ENCODE data around the gene NF1.
"Not testable (repeated sequence)": the region's sequence is repeated elsewhere in the genome, so short reads cannot be mapped to it uniquely, and the experiment has no call there.

Gene NF1

DNA sequence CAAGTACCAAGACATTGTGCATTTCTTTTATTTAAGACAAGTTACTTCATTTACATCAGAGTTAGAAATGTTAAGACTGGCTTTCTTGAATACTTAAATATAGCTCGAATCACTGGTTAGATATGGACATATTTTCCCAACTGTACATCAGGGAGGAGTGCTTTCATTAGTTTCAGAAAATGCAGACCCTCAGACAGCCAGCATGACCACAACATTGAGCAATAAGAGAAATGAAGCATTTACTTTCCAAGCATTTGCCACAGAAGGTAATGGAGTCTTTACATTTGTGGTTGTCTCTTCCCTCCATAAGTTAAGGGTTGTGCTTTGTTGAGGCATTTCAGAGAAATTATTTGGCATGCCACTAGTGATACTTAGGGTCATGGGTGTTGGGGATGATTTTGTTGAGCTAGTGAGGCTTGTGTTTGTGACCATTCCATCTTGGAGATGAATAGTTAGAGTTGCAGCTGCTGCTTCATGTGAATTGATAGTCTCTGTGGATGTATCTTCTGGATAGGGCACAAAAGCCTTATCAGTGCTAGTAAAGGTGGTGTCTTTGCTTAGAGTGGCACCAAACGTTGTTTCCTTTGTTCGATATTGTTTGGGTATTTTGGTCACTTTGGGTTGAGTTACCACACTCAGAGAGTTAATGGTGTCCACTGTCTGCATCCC is 200.2 kb downstream of the NF1 start:
- DNase-seq (ENCODE audit: low read depth, low spot score), result no peak

- DNase-seq (ENCODE audit: low read depth, low spot score), result no peak
Measured at GRCh38 chr17:31295489-31295871, 200.7 kb downstream of the NF1 start.

GRCh38 chr17:31296142-31296541 is 201.4 kb downstream of the NF1 start:
- DNase-seq (ENCODE audit: low read depth, low spot score), result no peak

- DNase-seq (ENCODE audit: low read depth, low spot score), result no peak
Measured at GRCh38 chr17:31297090-31297489, 202.3 kb downstream of the NF1 start, which contains the start of gene OMG. Gene OMG, minus strand, starts transcription at chr17:31297239. Its CDS starts 908 bp downstream, at chr17:31296331.

DNA sequence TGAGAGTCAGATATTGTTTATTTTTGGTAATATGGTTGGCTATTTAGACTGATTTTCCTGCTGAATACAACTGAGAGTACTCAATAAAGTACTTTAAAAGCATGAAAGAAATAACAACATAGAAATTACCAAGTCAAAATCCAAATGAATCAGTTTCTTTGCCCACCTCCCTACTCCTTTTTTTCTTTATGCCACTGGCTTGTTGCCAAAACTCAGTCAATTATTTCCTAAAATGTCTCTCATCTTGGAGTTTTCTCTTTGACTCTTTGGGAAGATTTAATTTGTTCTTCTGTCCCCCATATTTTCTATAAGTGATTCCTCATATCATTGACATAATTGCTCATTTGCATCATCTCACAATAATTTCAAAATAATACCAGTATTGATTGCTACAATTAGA is 204.8 kb downstream of the NF1 start:
- no peak for DNase-seq (ENCODE audit: low read depth, low spot score)

DNA sequence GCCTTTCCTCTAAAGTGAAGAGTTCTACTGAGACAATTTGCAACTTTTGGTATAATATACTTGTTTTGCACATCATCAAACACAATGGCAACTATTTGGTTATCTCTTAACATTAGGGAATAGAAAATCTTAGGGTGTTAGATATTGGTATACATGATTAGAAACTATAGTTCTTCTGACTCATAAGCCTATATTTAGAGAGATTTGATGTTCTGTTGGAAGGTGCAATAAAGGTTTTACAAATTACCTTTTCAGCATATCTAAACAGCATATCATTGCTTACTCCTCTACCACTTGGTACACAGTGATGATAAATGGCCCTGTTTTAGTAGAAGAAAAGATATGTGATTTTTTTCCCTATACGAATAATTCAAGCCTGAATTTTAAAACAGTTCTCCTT is 212.9 kb downstream of the NF1 start:
- no peak for DNase-seq (ENCODE audit: low read depth, low spot score)

GRCh38 chr17:31308372-31309334 is 213.9 kb downstream of the NF1 start:
- DNase-seq (ENCODE audit: low read depth, low spot score), result no peak

- no peak for DNase-seq (ENCODE audit: low read depth, low spot score)
Measured at GRCh38 chr17:31309556-31309955, 214.8 kb downstream of the NF1 start.

GRCh38 chr17:31310260-31310659 is 215.5 kb downstream of the NF1 start:
- DNase-seq (ENCODE audit: low read depth, low spot score), result no peak

DNA sequence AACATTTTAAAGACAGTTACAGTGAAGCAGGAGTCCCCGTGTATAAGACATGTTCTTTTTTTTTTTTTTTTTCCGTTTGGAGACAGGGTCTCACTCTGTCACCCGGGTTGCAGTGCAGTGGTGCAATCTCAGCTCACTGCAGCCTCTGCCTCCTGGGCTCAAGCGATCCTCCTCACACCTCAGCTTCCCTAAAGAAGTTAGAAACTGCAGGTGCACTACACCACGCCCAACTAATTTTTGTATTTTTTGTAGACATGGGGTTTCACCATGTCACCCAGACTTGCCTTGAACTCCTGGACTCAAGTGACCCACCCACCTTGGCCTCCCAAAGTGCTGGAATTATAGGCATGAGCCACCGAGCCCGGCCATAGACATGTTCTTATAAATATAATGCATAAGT is 216.1 kb downstream of the NF1 start:
- DNase-seq (ENCODE audit: low read depth, low spot score), result no peak

DNA sequence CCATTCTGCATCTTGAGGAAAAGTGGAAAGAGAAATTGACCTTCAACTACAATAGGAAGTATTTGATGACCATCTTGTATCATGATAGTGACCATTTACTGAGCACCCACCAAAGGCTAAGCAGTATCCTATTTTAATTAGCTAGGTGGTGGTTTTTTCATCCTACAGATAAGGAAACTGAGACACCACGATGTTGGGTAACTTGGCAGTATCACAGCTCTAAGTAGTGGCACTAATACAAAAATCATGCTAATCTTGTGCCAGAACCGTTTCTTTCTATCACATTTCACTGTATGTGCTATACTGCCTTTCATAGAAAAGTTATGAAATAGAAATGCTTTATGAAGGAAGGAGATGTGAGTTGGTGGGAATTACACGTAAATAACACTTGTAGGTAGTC is 216.7 kb downstream of the NF1 start:
- DNase-seq (ENCODE audit: low read depth, low spot score), result no peak

DNA sequence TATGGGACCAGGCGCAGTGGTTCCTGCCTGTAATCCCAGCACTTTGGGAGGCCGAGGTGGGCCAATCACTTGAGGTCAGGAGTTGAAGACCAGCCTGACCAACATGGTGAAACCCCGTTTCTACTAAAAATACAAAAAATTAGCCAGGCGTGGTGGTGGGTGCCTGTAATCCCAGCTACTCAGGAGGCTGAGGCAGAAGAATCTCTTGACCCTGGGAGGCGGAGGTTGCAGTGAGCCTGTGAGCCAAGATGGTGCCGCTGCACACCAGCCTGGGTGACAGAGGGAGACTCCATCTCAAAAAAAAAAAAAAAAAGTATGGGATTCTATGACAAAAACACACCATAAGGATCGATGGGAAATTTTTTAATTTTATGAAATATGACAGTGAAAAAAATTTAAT is 217.4 kb downstream of the NF1 start:
- DNase-seq (ENCODE audit: low read depth, low spot score), result not testable (repeated sequence)

DNA sequence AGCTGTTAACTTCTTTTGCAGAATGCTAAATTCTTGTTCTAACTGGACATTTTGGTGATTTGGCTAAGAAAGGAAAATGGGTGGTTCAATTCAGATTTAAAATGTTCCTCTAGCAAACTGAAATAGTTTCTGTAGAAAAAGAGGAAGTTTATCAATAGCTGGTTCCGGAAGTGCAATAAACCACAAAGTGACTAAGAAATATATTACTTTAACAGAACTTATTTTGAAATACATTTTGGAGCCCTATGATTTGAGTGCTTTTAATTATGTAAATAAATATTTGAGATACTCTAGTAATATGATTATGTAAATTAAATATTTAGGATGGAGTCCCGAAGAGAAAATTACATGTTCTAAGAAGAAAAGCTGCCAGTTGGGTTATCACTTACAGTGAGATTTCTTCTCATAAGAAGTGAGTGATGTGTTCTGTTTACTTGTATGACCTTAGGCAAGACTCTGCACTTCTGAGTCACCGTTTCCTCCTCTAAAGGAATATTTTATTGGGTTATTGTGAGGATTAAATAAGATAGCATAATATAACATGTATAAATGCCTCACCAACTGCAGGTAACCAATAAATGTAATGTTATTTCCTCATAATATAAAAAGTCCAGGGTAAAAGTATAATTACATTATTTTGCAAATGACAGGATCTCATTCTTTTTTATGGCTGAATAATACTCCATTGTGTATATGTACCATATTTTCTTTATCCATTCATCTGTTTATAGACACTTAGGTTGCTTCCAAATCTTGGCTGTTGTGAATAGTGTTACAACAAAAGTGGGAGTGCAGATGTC is 219.4 kb downstream of the NF1 start, which contains the start of gene EVI2B:
EVI2B (minus strand) TSS at position 73 of the 800 bp plus-strand sequence. CDS start 8,445 bp downstream, outside the sequence.
- no peak for DNase-seq (ENCODE audit: low read depth, low spot score)

DNA sequence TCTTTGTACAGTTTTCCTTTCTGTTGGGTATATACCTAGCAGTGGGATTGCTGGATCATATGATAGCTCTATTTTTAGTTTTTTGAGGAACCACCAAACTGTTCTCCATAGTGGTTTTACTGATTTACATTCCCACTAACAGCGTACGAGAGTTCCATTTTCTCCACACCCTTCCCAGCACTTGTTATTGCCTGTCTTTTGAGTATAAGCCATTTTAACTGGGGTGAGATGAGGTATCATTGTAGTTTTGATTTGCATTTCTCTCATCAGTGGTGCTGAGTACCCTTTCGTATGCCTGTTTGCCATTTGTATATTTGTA is 220.0 kb downstream of the NF1 start:
- no peak for DNase-seq (ENCODE audit: low read depth, low spot score)

- no peak for DNase-seq (ENCODE audit: low read depth, low spot score)
Measured at GRCh38 chr17:31318298-31318801, 223.6 kb downstream of the NF1 start.

- no peak for DNase-seq (ENCODE audit: low read depth, low spot score)
Measured at GRCh38 chr17:31318851-31319661, 224.3 kb downstream of the NF1 start.

GRCh38 chr17:31320241-31320640 is 225.5 kb downstream of the NF1 start:
- no peak for DNase-seq (ENCODE audit: low read depth, low spot score)

DNA sequence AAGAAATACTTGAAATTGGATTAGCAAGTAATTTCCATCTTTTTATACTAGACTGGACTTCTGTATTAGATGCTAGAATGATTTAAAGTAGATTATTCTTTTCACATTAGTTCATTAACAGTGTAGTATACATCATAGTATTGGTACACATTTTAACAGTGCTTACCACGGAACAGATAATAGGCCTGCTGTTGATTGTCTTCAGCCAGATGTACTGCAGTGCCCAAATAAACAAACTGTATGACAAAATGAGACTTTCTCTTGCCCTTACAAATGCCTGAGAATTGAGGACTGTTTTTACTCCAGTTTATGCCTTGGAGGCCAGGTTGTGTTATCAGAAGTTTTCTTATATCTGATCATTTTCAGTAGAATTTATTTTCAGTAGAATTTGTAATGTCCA is 226.0 kb downstream of the NF1 start:
- DNase-seq (ENCODE audit: low read depth, low spot score), result no peak

DNA sequence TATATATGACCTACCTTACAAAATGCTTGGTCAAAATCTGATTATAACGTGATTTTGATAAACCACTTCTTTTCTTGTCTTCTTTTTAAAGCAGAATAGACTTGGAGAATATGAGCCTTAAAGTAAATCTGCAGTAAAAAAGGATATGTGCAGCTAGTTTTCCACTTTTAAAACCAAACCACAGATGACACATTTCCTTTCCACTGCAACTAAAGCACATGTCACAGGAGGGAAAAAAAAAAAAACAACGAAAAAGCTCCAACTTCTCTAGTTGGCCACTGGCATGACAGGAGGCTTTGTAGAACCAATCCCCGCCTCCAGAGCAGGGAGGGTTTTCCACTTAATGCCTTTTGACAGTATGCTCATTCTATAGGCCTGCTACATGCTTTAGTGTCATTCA is 226.7 kb downstream of the NF1 start, which contains the start of gene EVI2A:
EVI2A (minus strand) TSS at position 142 of the 400 bp plus-strand sequence. CDS start 2,609 bp downstream, outside the sequence.
- DNase-seq (ENCODE audit: low read depth, low spot score), result peak; percentile 20

GRCh38 chr17:31321966-31322365 is 227.2 kb downstream of the NF1 start:
- DNase-seq (ENCODE audit: low read depth, low spot score), result no peak

GRCh38 chr17:31323551-31323950 is 228.8 kb downstream of the NF1 start:
- no peak for DNase-seq (ENCODE audit: low read depth, low spot score)
